IMR-90 (cell line): Measurements from ENCODE around the gene GXYLT2. TPM values are rescaled to one million over a fixed set of nuclear protein-coding genes. Genes with fewer than 3 reads are reported as not detected.

Experiments used
- ATAC-seq: fragments of 200-7000 bp; cut with Tn5 transposase; 2 replicates; pipeline ENCODE4 v1.9.1; 2020; ENCODE audit warnings: low read depth, mild to moderate bottlenecking, moderate library complexity
- BruUV-seq: library from RNA; stranded (reverse); fragments of 400-500 nt; replicated peaks from 2 replicates; lab custom pipeline; 2021; lab: Mats Ljungman, UMichigan
- CTCF ChIA-PET: fragments of 300-600 bp; formaldehyde crosslinking; extraction: SDS; loops from one replicate; lab custom pipeline; 2021; ENCODE audit warnings: antibody characterized with exemption; lab: Yijun Ruan, JAX
- POLR2A ChIA-PET: fragments of 300-600 bp; sonication (Branson Sonifier 250); formaldehyde crosslinking; loops from one replicate; lab custom pipeline; 2022; ENCODE audit warnings: antibody characterized with exemption; ENCODE audit not compliant: unreplicated experiment; lab: Charles Lee
- DNase-seq: peaks from one replicate; pipeline ENCODE4 v3.0.0; 2013
- H2AFZ ChIP-seq: replicated peaks from 2 replicates; pipeline ENCODE3; 2013; ENCODE audit warnings: low read length, mild to moderate bottlenecking; ENCODE audit not compliant: poor library complexity
- H2AK5ac ChIP-seq: 2 replicates; pipeline ENCODE4 v1.6.1; 2013; ENCODE audit warnings: low read depth, low read length, inconsistent platforms
- H2AK9ac ChIP-seq: replicated peaks from 2 replicates; pipeline ENCODE3; 2013; ENCODE audit warnings: mild to moderate bottlenecking, low read depth, low read length, moderate library complexity; ENCODE audit not compliant: poor library complexity
- H2BK120ac ChIP-seq: 2 replicates; pipeline ENCODE4 v1.6.1; 2013; ENCODE audit warnings: low read depth, low read length, inconsistent platforms
- H2BK15ac ChIP-seq: 3 replicates; pipeline ENCODE4 v1.6.1; 2013; ENCODE audit warnings: low read depth, low read length, inconsistent platforms
- H2BK20ac ChIP-seq: 2 replicates; pipeline ENCODE4 v1.6.1; 2013; ENCODE audit warnings: low read depth, mild to moderate bottlenecking, inconsistent platforms, low read length, moderate library complexity
- H2BK5ac ChIP-seq: 2 replicates; pipeline ENCODE4 v1.6.1; 2013; ENCODE audit warnings: mild to moderate bottlenecking, low read depth, low read length, inconsistent platforms; ENCODE audit not compliant: poor library complexity, severe bottlenecking
- H3K14ac ChIP-seq: replicated peaks from 2 replicates; pipeline ENCODE4 v1.6.1; 2013; ENCODE audit warnings: low read depth, low read length, inconsistent platforms
- H3K18ac ChIP-seq: 2 replicates; pipeline ENCODE4 v1.6.1; 2013; ENCODE audit warnings: low read depth, low read length, control low read depth
- H3K23ac ChIP-seq: 2 replicates; pipeline ENCODE4 v1.6.1; 2013; ENCODE audit warnings: low read depth, low read length, inconsistent platforms
- H3K27ac ChIP-seq: 2 replicates; pipeline ENCODE4 v1.5.1; 2013; ENCODE audit warnings: mild to moderate bottlenecking, control low read depth, low read length; ENCODE audit not compliant: insufficient read depth
- H3K27me3 ChIP-seq: 2 replicates; pipeline ENCODE4 v1.6.1; 2013; ENCODE audit warnings: low read length; ENCODE audit not compliant: control insufficient read depth, insufficient read depth
- H3K36me3 ChIP-seq: 2 replicates; pipeline ENCODE4 v1.6.1; 2013; ENCODE audit warnings: low read length, mixed read lengths; ENCODE audit not compliant: control insufficient read depth, insufficient read depth
- H3K4ac ChIP-seq: 2 replicates; pipeline ENCODE4 v1.6.1; 2013; ENCODE audit warnings: low read depth, low read length, inconsistent platforms
- H3K4me1 ChIP-seq: 2 replicates; pipeline ENCODE4 v1.6.1; 2013; ENCODE audit warnings: low read length, mixed read lengths; ENCODE audit not compliant: control insufficient read depth, insufficient read depth
- H3K4me2 ChIP-seq: 2 replicates; pipeline ENCODE4 v1.6.1; 2013; ENCODE audit warnings: low read depth, mild to moderate bottlenecking, control low read depth, low read length, moderate library complexity
- H3K4me3 ChIP-seq: 2 replicates; pipeline ENCODE4 v1.5.1; 2013; ENCODE audit warnings: low read depth, mild to moderate bottlenecking, control low read depth, low read length, moderate library complexity; ENCODE audit not compliant: insufficient read depth
- H3K56ac ChIP-seq: 2 replicates; pipeline ENCODE4 v1.6.1; 2013; ENCODE audit warnings: low read length, inconsistent platforms; ENCODE audit not compliant: insufficient read depth; ENCODE audit errors: extremely low read depth
- H3K79me1 ChIP-seq, 2 experiments: 2 replicates each; pipeline ENCODE4 v1.6.1; 2013; ENCODE audit warnings: low read length in 2 of 2, inconsistent platforms in 1 of 2, low read depth in 1 of 2
- H3K9ac ChIP-seq: 2 replicates; pipeline ENCODE4 v1.6.1; 2013; ENCODE audit warnings: low read depth, low read length, control low read depth
- H3K9me1 ChIP-seq: 2 replicates; pipeline ENCODE4 v1.6.1; 2013; ENCODE audit warnings: low read length, inconsistent platforms; ENCODE audit not compliant: insufficient read depth
- H3K9me3 ChIP-seq: 2 replicates; pipeline ENCODE4 v1.6.1; 2013; ENCODE audit warnings: low read length; ENCODE audit not compliant: control insufficient read depth, insufficient read depth
- H4K20me1 ChIP-seq: 2 replicates; pipeline ENCODE4 v1.6.1; 2013; ENCODE audit warnings: low read length, inconsistent platforms; ENCODE audit not compliant: insufficient read depth
- H4K5ac ChIP-seq: 2 replicates; pipeline ENCODE4 v1.6.1; 2013; ENCODE audit warnings: mild to moderate bottlenecking, low read depth, low read length, control low read depth
- H4K8ac ChIP-seq, 2 experiments: 2 replicates each; pipeline ENCODE4 v1.6.1; 2013; ENCODE audit warnings: low read depth in 2 of 2, low read length in 2 of 2, control low read depth in 1 of 2, inconsistent platforms in 1 of 2
- H4K91ac ChIP-seq: 2 replicates; pipeline ENCODE4 v1.6.1; 2013; ENCODE audit warnings: low read depth, low read length, inconsistent platforms; ENCODE audit not compliant: insufficient read depth
- CEBPB ChIP-seq: IDR thresholded peaks from 2 replicates; pipeline ENCODE4 v1.6.1; 2012; ENCODE audit warnings: low read depth, low read length, improper control_type of control experiment
- CHD1 ChIP-seq: IDR thresholded peaks from 2 replicates; pipeline ENCODE4 v1.6.1; 2012; ENCODE audit warnings: low read depth, low read length, improper control_type of control experiment
- ELK1 ChIP-seq: fragments of 150-350 bp; IDR thresholded peaks from 2 replicates; pipeline ENCODE4 v1.6.1; 2016; ENCODE audit warnings: low read depth, mild to moderate bottlenecking, low read length, moderate library complexity, borderline replicate concordance
- FOS ChIP-seq: fragments of 150-350 bp; IDR thresholded peaks from 2 replicates; pipeline ENCODE4 v1.6.1; 2016; ENCODE audit warnings: low read depth, low read length
- NFE2L2 ChIP-seq: fragments of 150-350 bp; IDR thresholded peaks from 2 replicates; pipeline ENCODE4 v1.6.1; 2016; ENCODE audit warnings: low read depth, mild to moderate bottlenecking, low read length
- RCOR1 ChIP-seq: IDR thresholded peaks from 2 replicates; pipeline ENCODE4 v1.6.1; 2012; ENCODE audit warnings: mild to moderate bottlenecking, low read length, improper control_type of control experiment; ENCODE audit not compliant: insufficient replicate concordance
- WGBS, 2 experiments: methylation state at CpG; one replicate each; pipeline versions ENCODE4 v1.1.5 to v1.1.7; 2013; ENCODE audit warnings: missing lambda C conversion rate in 2 of 2; ENCODE audit not compliant: insufficient read length in 1 of 2; ENCODE audit errors: extremely low coverage in 2 of 2; 5-methylcytosine and 5-hydroxymethylcytosine counted together
- dilution Hi-C: fragments of 300-500 bp; cut with HindIII; formaldehyde crosslinking; loops from one replicate; pipeline ENCODE4 v1.14.3; 2018; ENCODE audit warnings: low sequenced_read_pairs; ENCODE audit not compliant: unreplicated experiment
- in situ Hi-C: fragments of 300-500 bp; cut with MboI; formaldehyde crosslinking; loops from 3 replicates; pipeline ENCODE4 v1.14.3; 2019; ENCODE audit warnings: low sequenced_read_pairs, inconsistent platforms, mixed read lengths
- intact Hi-C: fragments of 100-400 bp; cut with micrococcal nuclease; formaldehyde crosslinking; loops from 2 replicates; pipeline ENCODE4 v1.10.0; 2022
- polyA plus RNA-seq, 3 experiments: library from polyadenylated mRNA; depleted of rRNA; stranded (reverse); fragments of >200 nt; gene quantifications; 2 replicates each; pipeline ENCODE4 v1.2.3, GENCODE V29; 2012; ENCODE audit warnings: low replicate concordance in 1 of 3
- total RNA-seq: library from RNA; depleted of rRNA; stranded (reverse); fragments of >200 nt; gene quantifications from 2 replicates; pipeline ENCODE4 v1.2.3, GENCODE V29; 2012

Gene GXYLT2
- total and polyA plus RNA-seq, 2 of the 4 experiments (the other 2 are of a cell fraction), result 5.7 to 11.1 TPM

GRCh38 chr3:72919520-72919919, 31.7 kb downstream of the GXYLT2 start:
- no TSS peak for BruUV-seq
- in situ Hi-C loops, result no loop called here
- POLR2A ChIA-PET, result no interaction called here
- H2AK5ac ChIP-seq, result no peak overlapping the region
- H2AK9ac ChIP-seq, result no peak overlapping the region
- CTCF ChIA-PET, result no interaction called here
- intact Hi-C loops, result loop anchor here (2.0 kb wide), 1 partner anchor 15 kb away; no protein-coding TSS in a partner anchor
- no peak overlapping the region for H2BK15ac ChIP-seq
- H3K4me3 ChIP-seq, result no peak overlapping the region
- H4K8ac ChIP-seq, result no peak overlapping the region
- no peaks in the 10 kb centered on the region for H3K4me1 ChIP-seq
- H4K5ac ChIP-seq, result no peak overlapping the region
- no peak overlapping the region for H3K4me2 ChIP-seq
- DNase-seq (no peak), ATAC-seq (no peak)
- H4K91ac ChIP-seq, result no peak overlapping the region
- H4K20me1 ChIP-seq, result no peaks in the 10 kb centered on the region
- no peak overlapping the region for H3K56ac ChIP-seq
- no peak overlapping the region for H3K23ac ChIP-seq
- H2BK5ac ChIP-seq, result no peak overlapping the region
- H3K27me3 ChIP-seq, result no peaks in the 10 kb centered on the region
- H3K27ac ChIP-seq, result no peak overlapping the region
- H3K18ac ChIP-seq, result no peak overlapping the region
- H3K36me3 ChIP-seq, result peaks cover 6% of the 10 kb centered on the region; the same call in 1 of the 2 replicates
- 100% methylated on average over 1 of the region's 8 CpGs; no CpG with 5 or more reads in 1 of the 2 experiments for WGBS, 2 experiments
- H3K9me1 ChIP-seq, result 0 out of 2 replicates have a peak, but pooled peaks cover 3% of the 10 kb centered on the region
- no peak overlapping the region for H3K14ac ChIP-seq
- dilution Hi-C loops, result no loop called here
- no peak overlapping the region for H3K4ac ChIP-seq
- H2BK20ac ChIP-seq, result no peak overlapping the region
- H3K79me1 ChIP-seq, result no peaks in the 10 kb centered on the region; a peak in 1 of 4 replicates
- H2AFZ ChIP-seq, result no peak overlapping the region
- H3K9me3 ChIP-seq, result no peaks in the 10 kb centered on the region
- no peak for TF ChIP-seq RCOR1
- TF ChIP-seq CEBPB, result no peak
- TF ChIP-seq ELK1, result no peak
- no peak for TF ChIP-seq FOS
- TF ChIP-seq CHD1, result no peak
- no peak for TF ChIP-seq NFE2L2
- H2BK120ac ChIP-seq, result no peak overlapping the region
- H3K9ac ChIP-seq, result no peak overlapping the region
